Skeletal muscle cell (primary cell): ENCODE results near the gene KIF13A.
"Not testable (repeated sequence)": the region's sequence is repeated elsewhere in the genome, so short reads cannot be mapped to it uniquely, and the experiment has no call there.

ENCODE experiments used
- DNase-seq: peaks from one replicate; pipeline ENCODE4 v3.0.0-alpha.2; 2010; ENCODE audit warnings: low read depth
- H3K4me3 ChIP-seq: 2 replicates; pipeline ENCODE4 v1.5.1; 2011; ENCODE audit warnings: low read depth, mild to moderate bottlenecking, control low read depth, low read length, moderate library complexity

Gene KIF13A

DNA sequence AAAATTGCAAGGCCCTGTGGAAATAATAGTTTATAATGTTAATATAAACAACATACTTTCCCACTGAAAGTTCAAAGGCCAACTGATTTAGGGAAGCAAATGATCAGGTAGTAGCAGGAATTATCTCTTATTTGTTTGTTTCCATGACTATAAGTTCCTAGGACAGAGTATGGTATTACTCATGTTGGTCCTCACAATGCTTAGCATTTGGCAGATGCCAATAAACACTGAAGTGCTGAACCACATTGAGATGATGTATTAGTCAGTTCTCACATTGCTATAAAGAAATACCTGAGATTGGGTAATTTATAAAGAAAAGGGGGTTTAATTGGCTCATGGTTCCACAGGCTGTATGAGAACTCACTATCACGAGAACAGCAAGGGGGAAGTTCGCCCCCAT is 151.1 kb downstream of the KIF13A start:
- DNase-seq: no peak
- H3K4me3 ChIP-seq: no peak overlapping the region

DNA sequence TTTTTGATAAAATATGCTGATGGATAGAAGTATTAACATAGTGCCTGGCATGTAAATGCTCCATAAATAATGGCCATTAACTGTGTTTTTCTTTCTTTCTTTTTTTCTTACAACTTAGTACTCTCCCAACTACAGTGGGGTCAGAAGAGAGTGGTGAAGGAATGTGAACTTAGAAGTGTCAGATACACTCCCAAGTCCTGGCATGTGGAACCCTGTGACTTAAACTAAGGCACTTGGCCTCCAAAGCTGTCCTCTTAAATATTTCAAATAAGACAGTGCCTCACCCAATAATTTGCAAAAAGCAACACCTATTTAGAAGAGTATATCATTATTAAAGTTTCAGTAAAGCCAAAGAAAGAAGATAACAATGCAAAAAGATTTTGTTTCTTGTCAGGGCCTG is 151.7 kb downstream of the KIF13A start:
- no peak for DNase-seq
- H3K4me3 ChIP-seq: no peak overlapping the region

DNA sequence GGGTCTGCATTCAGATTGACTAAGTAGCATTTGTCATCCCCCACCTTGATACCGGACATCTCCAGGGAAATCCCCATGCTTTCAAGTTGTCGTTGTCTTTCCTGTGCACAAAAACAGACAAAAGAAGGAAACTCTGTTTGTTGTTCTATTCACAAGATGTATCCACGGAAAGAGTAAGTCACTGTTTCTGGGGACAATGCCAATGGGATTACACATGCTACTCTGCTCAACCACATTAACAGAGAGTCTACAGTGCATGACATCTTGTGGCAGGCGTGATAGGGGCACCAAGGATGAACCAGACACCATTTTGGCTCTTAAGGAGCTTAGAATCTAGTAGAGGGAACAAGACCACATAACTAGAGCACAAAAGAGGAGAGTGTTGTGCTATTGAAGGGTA is 156.3 kb downstream of the KIF13A start:
- DNase-seq: no peak
- H3K4me3 ChIP-seq: no peak overlapping the region

DNA sequence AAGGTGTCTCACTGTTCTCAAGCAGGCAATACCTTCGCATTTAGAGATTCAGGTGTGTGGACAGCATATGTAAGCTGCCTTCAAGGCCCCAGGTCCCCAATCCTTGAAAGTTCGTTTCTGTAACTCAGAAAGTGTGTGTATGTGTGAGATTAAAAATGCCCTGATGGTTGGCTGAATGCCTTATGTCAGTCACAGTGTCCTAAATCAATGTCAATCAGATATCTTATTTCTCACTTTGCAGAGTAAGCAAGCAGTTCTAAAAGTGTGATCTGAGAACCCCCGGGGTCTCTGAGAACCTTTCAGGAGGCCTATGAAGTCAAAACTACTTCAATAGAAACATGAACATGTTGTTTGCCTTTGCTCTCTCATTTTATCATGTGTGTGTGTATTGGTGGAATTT is 157.5 kb downstream of the KIF13A start:
- no peak overlapping the region for H3K4me3 ChIP-seq

DNA sequence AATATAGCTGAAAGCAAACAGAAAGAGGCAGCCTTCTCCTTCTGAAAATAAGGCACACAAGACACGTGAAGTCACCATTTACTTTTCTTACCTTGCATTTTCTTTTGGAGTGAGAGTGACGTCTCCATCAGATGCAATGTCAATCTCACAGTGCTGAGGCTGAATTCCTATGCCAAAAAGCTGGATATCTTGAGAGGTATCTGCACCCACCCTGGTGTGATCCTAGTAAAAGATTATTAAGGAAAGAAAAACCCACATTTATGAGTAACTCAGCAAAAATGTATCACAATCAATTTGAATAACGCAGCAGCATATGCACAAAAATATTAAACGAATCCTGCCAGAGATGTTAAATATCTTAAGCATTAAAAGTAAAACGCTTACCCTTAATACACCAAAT is 159.3 kb downstream of the KIF13A start:
- H3K4me3 ChIP-seq: no peak overlapping the region
- DNase-seq: no peak

More for the DNA sequence above, 157.5 kb downstream of the KIF13A start:
- no peak for DNase-seq

DNA sequence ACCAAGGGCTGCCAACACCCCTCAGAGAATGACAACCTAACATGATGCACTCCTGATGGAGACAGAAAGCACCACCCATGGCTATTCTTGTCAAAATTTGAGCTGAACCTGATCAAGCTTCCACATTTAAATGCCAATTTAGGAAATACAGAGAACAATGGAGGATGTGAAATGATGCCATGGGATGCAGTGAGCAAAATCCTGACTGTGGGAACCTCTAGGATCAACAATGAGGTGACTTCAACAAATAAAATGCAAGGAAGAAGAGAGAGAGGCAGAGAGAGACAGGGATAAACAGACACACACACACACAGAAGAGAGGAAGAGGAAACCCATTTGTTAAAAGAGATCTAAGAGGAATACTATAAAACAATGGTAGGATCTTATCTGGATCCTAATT is 161.1 kb downstream of the KIF13A start:
- H3K4me3 ChIP-seq: no peak overlapping the region
- DNase-seq: no peak

GRCh38 chr6:17820055-17820454 is 167.4 kb downstream of the KIF13A start:
- no peak overlapping the region for H3K4me3 ChIP-seq
- DNase-seq: no peak

GRCh38 chr6:17817763-17818162 is 169.7 kb downstream of the KIF13A start:
- no peak overlapping the region for H3K4me3 ChIP-seq
- DNase-seq: no peak

DNA sequence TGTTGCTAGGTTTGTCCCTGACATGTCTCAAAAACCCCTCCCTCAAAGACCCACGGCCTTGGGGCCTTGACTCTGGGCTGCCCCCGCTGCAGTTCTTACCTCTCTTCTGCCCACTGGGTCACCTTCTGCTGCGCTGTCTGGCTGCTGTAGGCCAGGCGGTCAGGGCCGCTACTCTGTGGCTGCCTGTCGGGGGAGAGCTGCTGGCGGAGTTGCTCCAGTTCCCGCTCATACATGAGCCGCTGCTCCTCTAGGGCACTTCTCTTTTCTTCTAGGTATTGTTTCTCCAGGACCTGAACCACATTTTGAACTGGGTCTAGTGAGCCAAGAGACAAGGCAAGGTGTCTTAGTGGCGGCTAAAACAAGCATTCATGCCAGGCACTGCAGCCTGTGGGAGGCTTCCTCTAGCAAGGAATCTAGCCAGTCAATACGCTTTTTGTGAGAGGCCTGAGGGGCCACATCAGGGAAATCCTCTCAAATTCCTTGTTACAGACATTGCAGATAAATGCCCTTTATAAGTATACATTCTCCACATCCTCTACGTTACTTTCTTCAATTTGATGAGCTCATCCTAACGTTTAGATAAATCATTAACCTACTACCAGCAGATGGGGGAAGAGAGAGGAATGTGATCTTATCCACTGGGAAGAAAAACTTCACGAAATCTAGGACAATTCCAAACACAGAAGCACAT is 170.4 kb downstream of the KIF13A start:
- DNase-seq: no peak
- H3K4me3 ChIP-seq: no peak overlapping the region

DNA sequence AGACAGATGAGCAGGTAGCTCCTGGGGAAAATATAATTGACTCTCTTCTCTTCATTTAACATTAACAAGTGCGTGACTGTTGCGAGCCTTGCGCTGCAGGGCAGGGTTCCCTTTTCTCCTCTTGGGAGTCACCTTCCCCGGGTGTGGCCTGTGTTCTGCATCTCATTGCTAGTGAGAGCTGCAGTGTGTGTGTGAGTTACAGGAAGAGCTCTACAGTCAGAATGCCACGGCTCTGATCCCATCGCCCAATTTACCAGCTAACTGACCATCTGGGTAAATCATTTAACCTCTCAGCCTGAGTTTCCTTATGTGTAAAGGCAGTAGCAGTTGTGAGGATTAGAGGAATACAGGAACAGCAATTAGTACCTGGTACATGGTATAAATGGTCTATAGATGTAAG is 173.9 kb downstream of the KIF13A start:
- H3K4me3 ChIP-seq: no peak overlapping the region
- DNase-seq: no peak

DNA sequence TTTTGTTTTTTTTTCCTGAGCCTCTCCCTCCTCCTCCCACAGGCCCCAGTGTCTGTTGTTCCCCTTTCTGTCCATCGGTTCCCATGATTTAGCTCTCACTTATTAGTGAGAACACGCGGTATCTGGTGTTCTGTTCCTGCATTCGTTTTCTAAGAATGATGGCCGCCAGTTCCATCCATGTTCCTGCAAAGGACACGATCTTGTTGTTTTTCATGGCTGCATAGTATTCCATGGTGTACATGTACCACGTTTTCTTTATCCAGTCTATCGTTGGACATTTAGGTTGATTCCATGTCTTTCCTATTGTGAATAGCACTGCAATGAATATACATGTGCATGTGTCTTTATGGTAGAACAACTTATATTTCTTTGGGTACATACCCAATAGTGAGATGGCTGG is 175.1 kb downstream of the KIF13A start:
- no peak for DNase-seq
- no peak overlapping the region for H3K4me3 ChIP-seq

- no peak for DNase-seq
- H3K4me3 ChIP-seq: no peak overlapping the region
Observed at GRCh38 chr6:17808609-17809008, 178.8 kb downstream of the KIF13A start.

DNA sequence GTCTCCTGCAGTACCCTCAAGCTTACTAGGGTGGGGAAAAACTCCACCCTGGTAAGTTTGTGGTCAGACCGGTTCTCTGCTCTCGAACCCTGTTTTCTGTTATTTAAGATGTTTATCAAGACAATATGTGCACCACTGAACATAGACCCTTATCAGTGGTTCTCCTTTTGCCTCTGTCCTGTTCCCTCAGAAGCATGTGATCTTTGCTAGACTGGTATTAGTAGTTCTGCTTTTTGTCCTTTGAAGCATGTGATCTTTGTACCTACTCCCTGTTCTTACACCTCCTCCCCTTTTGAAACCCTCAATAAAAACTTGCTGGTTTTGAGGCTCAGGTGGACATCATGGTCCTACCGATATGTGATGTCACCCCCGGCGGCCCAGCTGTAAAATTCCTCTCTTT is 180.0 kb downstream of the KIF13A start:
- not testable (repeated sequence) for DNase-seq, H3K4me3 ChIP-seq

- H3K4me3 ChIP-seq: no peak overlapping the region
- no peak for DNase-seq
Observed at GRCh38 chr6:17803409-17803808, 184.0 kb downstream of the KIF13A start.

DNA sequence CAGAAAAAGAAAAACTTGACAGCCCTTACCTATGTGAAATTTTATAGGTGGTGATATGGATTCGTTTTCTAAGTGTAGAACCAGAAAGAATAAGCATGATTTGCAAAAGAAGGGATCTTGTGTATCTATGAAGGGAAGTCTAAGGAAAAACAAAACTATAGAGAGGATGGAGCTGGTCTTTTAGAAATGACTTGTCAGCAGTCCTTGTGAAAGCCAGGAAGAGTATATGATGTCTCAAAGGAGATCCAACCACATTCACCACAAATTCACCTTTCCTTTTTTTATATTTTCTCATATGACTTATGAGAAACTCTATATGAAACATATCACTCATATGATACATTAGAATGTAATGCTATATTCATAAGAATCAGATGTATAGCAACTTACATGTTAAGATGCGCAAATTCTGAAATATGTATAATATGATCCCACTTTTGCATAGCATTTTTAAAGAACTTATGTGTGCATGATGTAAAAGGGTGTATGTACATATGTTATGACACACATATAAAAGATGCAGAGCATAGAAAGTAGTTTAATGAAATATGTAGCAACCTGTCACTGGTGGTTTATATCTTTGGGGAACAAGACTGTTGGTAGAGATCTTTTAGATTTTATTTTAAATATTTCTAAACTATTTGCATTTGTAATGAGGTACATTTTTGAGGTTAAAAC is 188.8 kb downstream of the KIF13A start:
- no peak for DNase-seq
- no peak overlapping the region for H3K4me3 ChIP-seq

- DNase-seq: peak; percentile 63
- H3K4me3 ChIP-seq: no peak overlapping the region
Observed at GRCh38 chr6:17790489-17790888, 196.9 kb downstream of the KIF13A start.

DNA sequence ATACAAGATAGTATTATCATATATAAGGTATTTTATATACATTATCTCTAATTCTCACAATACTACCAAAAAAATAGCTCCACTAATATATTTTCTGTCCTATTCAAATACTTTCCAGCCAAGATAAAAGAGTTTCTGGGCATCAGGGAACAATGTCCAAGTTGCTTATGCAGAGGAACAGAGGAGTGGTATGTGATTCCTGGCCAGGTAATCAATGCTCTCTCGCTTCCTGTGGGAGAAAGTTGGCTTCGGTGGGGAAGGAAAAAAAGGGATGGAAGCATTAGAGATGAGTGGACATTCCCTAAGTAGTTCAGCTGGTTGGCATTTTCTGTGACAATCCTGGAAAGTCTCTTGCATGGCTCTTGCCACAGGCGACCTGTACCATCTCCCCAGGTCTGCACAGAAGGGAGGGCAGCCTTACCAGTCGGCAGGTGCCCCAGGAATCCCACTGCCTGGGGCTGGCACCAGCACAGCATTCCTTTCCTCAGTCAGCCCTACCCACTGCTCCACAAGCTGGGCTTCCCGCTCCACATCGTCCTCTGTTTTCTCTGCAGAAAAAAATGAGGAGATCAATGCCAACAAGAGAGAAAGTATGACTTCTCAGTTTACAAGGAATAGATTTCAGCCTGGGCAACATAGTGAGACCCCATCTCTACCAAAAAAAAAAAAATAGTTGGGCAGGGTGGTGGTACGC is 202.2 kb downstream of the KIF13A start:
- DNase-seq: no peak
- no peak overlapping the region for H3K4me3 ChIP-seq

DNA sequence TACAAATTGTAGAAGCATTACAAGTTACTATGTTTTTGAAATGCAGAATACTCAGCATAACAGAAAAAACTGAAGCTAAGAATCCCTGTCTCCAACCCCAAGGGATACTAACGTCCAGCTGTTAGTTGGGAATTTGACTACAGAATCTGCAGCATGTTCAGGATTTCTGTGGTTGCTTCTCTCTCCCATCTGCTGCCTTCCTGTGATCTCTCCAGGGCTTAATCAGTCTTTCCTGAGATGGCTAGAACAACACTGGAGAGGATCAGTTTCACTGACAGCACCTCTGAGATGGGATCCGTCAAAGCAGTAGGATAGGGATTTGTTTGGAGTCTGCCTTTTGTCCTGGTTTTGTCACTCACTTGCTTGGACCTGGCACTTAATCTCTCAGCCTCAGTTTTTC is 207.4 kb downstream of the KIF13A start:
- no peak overlapping the region for H3K4me3 ChIP-seq
- DNase-seq: no peak

GRCh38 chr6:17771609-17772008 is 215.8 kb downstream of the KIF13A start:
- no peak overlapping the region for H3K4me3 ChIP-seq
- no peak for DNase-seq

GRCh38 chr6:17768881-17769280 is 218.6 kb downstream of the KIF13A start:
- DNase-seq: no peak
- no peak overlapping the region for H3K4me3 ChIP-seq

DNA sequence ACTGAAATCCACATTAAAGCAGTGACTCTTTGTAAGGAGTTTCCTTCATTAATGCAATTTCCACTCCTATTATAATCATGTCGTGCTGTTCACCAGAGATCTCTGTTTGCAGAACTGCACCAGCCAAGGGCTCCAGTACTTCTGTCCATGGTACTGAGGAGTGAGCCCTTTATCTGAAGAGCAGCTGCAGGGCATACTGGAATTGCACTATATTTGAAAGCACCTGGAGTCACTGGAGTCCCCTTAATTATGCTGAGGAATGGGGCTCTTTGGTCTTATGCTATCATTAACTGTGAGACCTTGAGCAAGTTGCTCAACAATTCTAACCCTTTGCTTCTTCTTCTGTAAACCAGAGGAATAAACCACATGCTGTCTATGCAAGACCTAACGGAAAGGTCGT is 219.0 kb downstream of the KIF13A start:
- DNase-seq: no peak
- H3K4me3 ChIP-seq: no peak overlapping the region
